Vagina (tissue), 2 donors: ENCODE data around the gene AMACR.

ENCODE experiments used
- CTCF ChIP-seq, 3 experiments: fragments of 450-650 bp in 2 of 3; fragments of 200-600 bp in 1 of 3; sonication (generic) in 1 of 3; IDR thresholded peaks; one replicate each; pipeline ENCODE4 v1.5.1; 2017 to 2019; ENCODE audit warnings: antibody characterized with exemption in 3 of 3, mild to moderate bottlenecking in 2 of 3, moderate library complexity in 2 of 3
- POLR2A ChIP-seq, 2 donors: fragments of 450-650 bp; IDR thresholded peaks; one replicate each; pipeline ENCODE4 v1.6.1; 2017; ENCODE audit warnings: antibody characterized with exemption in 2 of 2, mild to moderate bottlenecking in 2 of 2, moderate library complexity in 2 of 2
- POLR2AphosphoS5 ChIP-seq, 2 donors: sonication (generic); formaldehyde crosslinking; IDR thresholded peaks; one replicate each; pipeline ENCODE4 v1.9.0; 2017; ENCODE audit warnings: antibody characterized with exemption in 2 of 2, mild to moderate bottlenecking in 2 of 2, low read depth in 1 of 2; ENCODE audit not compliant: insufficient read depth in 1 of 2

- TF ChIP-seq CTCF (IDR thresholded peaks at IDR 0.05) = no peak
- TF ChIP-seq POLR2AphosphoS5 (IDR thresholded peaks at IDR 0.05; ENCODE audit: insufficient read depth in 1 of 2, low read depth in 1 of 2) = no peak
- no peak for TF ChIP-seq POLR2A (IDR thresholded peaks at IDR 0.05)
Measured at GRCh38 chr5:34022121-34022705, 14.4 kb upstream of the AMACR start.
